ENCODE measurements around the gene CNGA1.

CNGA1 gene

GRCh38 chr4:48016141-48017107 lies at the start of gene CNGA1, which contains the start of gene NIPAL1:
CNGA1 (minus strand) TSS chr4:48016681; CDS start chr4:47952689, 63,992 bp downstream.
NIPAL1 (plus strand) TSS chr4:48016772; CDS start chr4:48016840, 68 bp downstream.
- no peak for DNase-seq (ENCODE audit: low read depth)

GRCh38 chr4:48065587-48066052 lies 49.1 kb upstream of the CNGA1 start:
- no peak for DNase-seq (ENCODE audit: low read depth)

GRCh38 chr4:48064349-48064748 lies 47.9 kb upstream of the CNGA1 start:
- DNase-seq (ENCODE audit: low read depth) = no peak

- DNase-seq (ENCODE audit: low read depth) = no peak
These were observed 42.4 kb upstream of the CNGA1 start for GRCh38 chr4:48058617-48059530.

- DNase-seq (ENCODE audit: low read depth) = no peak
These were observed 34.6 kb upstream of the CNGA1 start for GRCh38 chr4:48051078-48051477.

GRCh38 chr4:48049483-48049882 lies 33.0 kb upstream of the CNGA1 start:
- no peak for DNase-seq (ENCODE audit: low read depth)

- DNase-seq (ENCODE audit: low read depth) = no peak
These were observed 31.4 kb upstream of the CNGA1 start for GRCh38 chr4:48047896-48048295.

- DNase-seq (ENCODE audit: low read depth) = no peak
These were observed 31.0 kb upstream of the CNGA1 start for GRCh38 chr4:48047421-48047844.

GRCh38 chr4:48046059-48046458 lies 29.6 kb upstream of the CNGA1 start:
- no peak for DNase-seq (ENCODE audit: low read depth)

- no peak for DNase-seq (ENCODE audit: low read depth)
These were observed 27.8 kb upstream of the CNGA1 start for GRCh38 chr4:48044298-48044697.

GRCh38 chr4:48043504-48043903 lies 27.0 kb upstream of the CNGA1 start:
- DNase-seq (ENCODE audit: low read depth) = no peak

- no peak for DNase-seq (ENCODE audit: low read depth)
These were observed 26.5 kb upstream of the CNGA1 start for GRCh38 chr4:48042979-48043461.

GRCh38 chr4:48041535-48042137 lies 25.2 kb upstream of the CNGA1 start:
- no peak for DNase-seq (ENCODE audit: low read depth)

- DNase-seq (ENCODE audit: low read depth) = no peak
These were observed 23.1 kb upstream of the CNGA1 start for GRCh38 chr4:48039561-48039960.

- no peak for DNase-seq (ENCODE audit: low read depth)
These were observed 22.2 kb upstream of the CNGA1 start for GRCh38 chr4:48038666-48039065.

- no peak for DNase-seq (ENCODE audit: low read depth)
These were observed 20.6 kb upstream of the CNGA1 start for GRCh38 chr4:48037117-48037462.

- no peak for DNase-seq (ENCODE audit: low read depth)
These were observed 19.5 kb upstream of the CNGA1 start for GRCh38 chr4:48035952-48036351.

GRCh38 chr4:48033825-48034413 lies 17.4 kb upstream of the CNGA1 start:
- no peak for DNase-seq (ENCODE audit: low read depth)

- no peak for DNase-seq (ENCODE audit: low read depth)
These were observed 16.9 kb upstream of the CNGA1 start for GRCh38 chr4:48033412-48033811.

- no peak for DNase-seq (ENCODE audit: low read depth)
These were observed 16.2 kb upstream of the CNGA1 start for GRCh38 chr4:48032721-48033120.

- no peak for DNase-seq (ENCODE audit: low read depth)
These were observed 15.5 kb upstream of the CNGA1 start for GRCh38 chr4:48031802-48032525.

Data from HS-27A (cell line).